Fibroblast of pulmonary artery (primary cell): ENCODE data around the gene DENND2A.
"Not testable (repeated sequence)": the region's sequence is repeated elsewhere in the genome, so short reads cannot be mapped to it uniquely, and the experiment has no call there.

Experiments used
- DNase-seq: peaks from one replicate; pipeline ENCODE4 v3.0.0-alpha.2; 2010; ENCODE audit warnings: low read depth
- H3K4me3 ChIP-seq: replicated peaks from 2 replicates; pipeline ENCODE4 v1.5.1; 2011; ENCODE audit warnings: low read depth, mild to moderate bottlenecking, control low read depth, low read length, moderate library complexity
- CTCF ChIP-seq: IDR thresholded peaks from 2 replicates; pipeline ENCODE4 v1.5.1; 2011; ENCODE audit warnings: mild to moderate bottlenecking, control low read depth, low read length, inconsistent platforms; ENCODE audit errors: missing control alignments

Gene DENND2A

GRCh38 chr7:140635816-140636215 is 4.8 kb downstream of the DENND2A start:
- no peak for TF ChIP-seq CTCF
- DNase-seq = no peak
- H3K4me3 ChIP-seq = no peak overlapping the region

GRCh38 chr7:140635345-140635744 is 5.3 kb downstream of the DENND2A start:
- H3K4me3 ChIP-seq = no peak overlapping the region
- DNase-seq = no peak
- TF ChIP-seq CTCF = no peak

- no peak for TF ChIP-seq CTCF
- no peak overlapping the region for H3K4me3 ChIP-seq
- no peak for DNase-seq
These were observed 9.0 kb downstream of the DENND2A start for GRCh38 chr7:140631602-140632001.

DNA sequence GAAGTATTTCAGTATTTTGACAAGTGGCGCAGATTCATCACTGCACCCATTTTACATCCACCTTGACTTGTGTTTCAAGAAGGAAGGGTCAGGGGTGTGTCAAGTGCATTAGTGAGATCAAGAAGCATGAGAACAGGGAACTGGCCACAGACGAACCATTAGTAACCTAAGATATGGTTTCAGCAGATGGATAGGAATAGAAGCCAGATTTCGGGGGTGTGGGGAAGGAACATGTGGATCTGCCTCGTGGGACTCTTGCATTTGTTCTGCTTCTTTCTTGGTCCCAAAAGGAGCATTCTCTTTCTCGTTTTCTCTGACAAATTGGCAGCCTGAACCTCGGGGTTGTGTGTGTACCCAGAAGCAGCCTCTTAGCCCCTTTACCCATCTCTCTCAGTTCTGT is 9.6 kb downstream of the DENND2A start:
- TF ChIP-seq CTCF = no peak
- no peak for DNase-seq
- no peak overlapping the region for H3K4me3 ChIP-seq

DNA sequence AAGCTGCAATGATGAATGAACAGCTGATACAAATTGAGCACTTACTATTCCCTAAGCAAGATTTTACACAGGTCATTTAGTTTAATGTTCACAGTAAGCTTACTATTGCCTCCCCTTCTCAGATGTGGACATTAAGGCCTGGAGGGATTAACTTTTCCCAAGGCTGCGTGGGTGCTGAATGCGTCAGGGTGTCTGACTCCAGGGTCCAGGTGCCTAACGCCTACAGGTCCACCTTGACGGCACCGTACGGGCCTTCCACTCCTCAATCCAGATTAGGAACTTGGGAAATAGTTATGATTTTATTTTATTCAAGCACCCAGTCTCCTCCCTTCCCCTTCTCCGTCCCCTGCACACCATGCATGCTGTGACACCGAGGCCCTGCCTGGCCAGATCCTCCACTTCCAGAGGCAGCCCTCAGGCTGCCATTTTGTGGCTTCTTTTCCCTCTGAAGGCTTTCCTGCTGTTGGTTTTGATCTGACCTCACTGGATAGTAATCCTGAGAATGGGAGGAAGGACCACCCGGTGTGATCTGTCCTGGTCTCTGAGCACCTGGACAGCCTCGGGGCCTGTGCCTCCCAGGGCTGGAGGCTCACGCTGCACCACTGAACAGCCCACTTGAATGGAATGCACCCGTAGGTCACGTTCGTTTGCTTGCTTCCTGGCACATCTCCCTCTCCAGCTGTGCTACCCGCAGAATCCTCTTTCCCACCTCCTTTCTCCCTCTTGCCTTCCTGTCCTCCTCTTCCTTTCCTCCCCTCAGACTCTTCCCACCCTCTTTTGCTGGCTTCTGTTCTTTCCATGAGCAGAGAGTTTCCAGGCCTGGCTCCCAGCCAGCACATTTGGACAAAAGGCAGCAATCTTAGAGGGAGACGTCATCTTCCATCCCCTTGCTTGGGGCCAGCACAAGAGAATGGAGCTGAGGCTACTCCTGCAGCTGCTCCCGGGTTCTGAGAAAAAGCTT is 14.4 kb downstream of the DENND2A start:
- TF ChIP-seq CTCF = no peak
- H3K4me3 ChIP-seq = no peak overlapping the region
- peak; percentile 98 for DNase-seq

DNA sequence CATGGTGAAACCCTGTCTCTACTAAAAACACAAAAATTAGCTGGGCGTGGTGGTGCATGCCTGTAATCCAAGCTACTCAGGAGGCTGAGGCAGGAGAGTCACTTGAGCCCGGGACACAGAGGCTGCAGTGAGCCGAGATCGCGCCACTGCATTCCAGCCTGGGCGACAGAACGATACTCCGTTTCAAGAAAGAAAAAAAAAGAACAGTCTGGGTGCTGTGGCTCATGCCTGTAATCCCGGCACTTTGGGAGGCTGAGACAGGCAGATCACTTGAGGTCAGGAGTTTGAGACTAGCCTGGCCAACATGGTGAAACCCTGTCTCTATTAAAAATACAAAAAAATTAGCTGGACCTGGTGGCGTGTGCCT is 15.4 kb downstream of the DENND2A start:
- DNase-seq, H3K4me3 ChIP-seq: not testable (repeated sequence)

- no peak for DNase-seq
- no peak overlapping the region for H3K4me3 ChIP-seq
- TF ChIP-seq CTCF = no peak
These were observed 16.0 kb downstream of the DENND2A start for GRCh38 chr7:140624392-140625191.
